Activated naive CD4-positive, alpha-beta T cell treated with anti-CD3 and anti-CD28 coated beads, Interleukin-2, amount 50 U/mL, for 24 hours (primary cell): Measurements from ENCODE around the gene MTREX.

Experiments used
- H3K27ac Mint-ChIP-seq: one replicate; pipeline ENCODE4 v1.8.0; 2021; ENCODE audit warnings: mild to moderate bottlenecking, mixed read lengths
- H3K27me3 Mint-ChIP-seq: one replicate; pipeline ENCODE4 v1.8.0; 2021; ENCODE audit warnings: mixed read lengths
- H3K36me3 Mint-ChIP-seq: one replicate; pipeline ENCODE4 v1.8.0; 2021; ENCODE audit warnings: mixed read lengths
- H3K4me1 Mint-ChIP-seq: one replicate; pipeline ENCODE4 v1.8.0; 2021; ENCODE audit warnings: mixed read lengths
- H3K4me3 Mint-ChIP-seq: one replicate; pipeline ENCODE4 v1.8.0; 2021; ENCODE audit warnings: mild to moderate bottlenecking, mixed read lengths
- H3K9me3 Mint-ChIP-seq: one replicate; pipeline ENCODE4 v1.8.0; 2021; ENCODE audit warnings: mixed read lengths

The MTREX gene

GRCh38 chr5:55307383-55308253 is at the start of gene MTREX, which contains the start of gene DHX29:
MTREX (plus strand) TSS chr5:55307989; CDS start chr5:55308014, 25 bp downstream.
DHX29 (minus strand) TSS chr5:55307694; CDS start chr5:55307573, 121 bp downstream.
- Mint-ChIP-seq H3K9me3 (no peaks in the 10 kb centered on the region), H3K4me3 (no peak within 1 kb of the TSS), H3K4me1 (peaks cover 39% of the 10 kb centered on the region), H3K27ac (no peak within 1 kb of the TSS), H3K36me3 (peaks cover 11% of the 10 kb centered on the region), H3K27me3 (no peaks in the 10 kb centered on the region)

DNA sequence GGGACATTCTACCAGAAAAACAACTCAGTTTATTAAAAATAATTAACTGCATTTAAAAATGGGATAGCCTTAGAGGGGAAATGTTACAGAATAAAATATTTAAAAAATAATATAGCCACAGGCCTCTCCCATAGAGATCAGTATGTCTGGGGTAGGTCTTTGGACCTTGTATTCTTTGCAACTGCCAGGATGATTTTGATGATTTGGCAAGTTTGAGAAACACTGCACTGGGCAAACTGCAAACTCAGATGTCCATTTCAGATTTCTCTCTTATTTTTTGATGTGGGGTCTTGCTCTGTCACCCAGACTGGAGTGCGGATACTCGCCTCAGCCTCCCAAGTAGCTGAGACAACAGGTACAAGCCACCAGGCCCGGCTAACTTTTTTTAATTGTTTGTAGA is 49.5 kb upstream of the MTREX start:
- H3K4me3 Mint-ChIP-seq = no peak overlapping the region

DNA sequence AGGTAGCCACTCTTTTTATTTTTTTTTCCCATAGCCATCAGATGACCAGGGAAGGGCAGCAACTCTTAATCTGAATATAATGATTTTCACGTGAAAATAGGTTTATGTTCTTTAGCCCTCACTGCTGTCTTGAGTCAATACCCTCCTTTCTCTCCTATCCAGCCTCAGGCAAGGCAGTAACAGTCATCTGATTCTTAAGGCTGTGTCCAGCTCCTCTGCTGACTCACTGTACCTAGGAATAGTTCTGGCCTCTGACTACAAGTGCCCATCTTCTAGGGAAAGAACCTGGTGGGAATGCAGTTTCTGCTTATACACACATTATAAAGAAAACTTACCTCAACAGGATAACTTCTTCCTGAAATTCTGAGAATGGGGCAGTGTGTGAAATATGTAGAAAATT is 31.0 kb upstream of the MTREX start:
- Mint-ChIP-seq H3K4me1 (no peaks in the 10 kb centered on the region), H3K27me3 (no peaks in the 10 kb centered on the region), H3K36me3 (peaks cover 26% of the 10 kb centered on the region), H3K4me3 (no peak overlapping the region), H3K9me3 (no peaks in the 10 kb centered on the region), H3K27ac (no peak overlapping the region)

More for the DNA sequence above, 49.5 kb upstream of the MTREX start:
- peaks cover 17% of the 10 kb centered on the region for H3K36me3 Mint-ChIP-seq
- H3K9me3 Mint-ChIP-seq = no peaks in the 10 kb centered on the region
- H3K27me3 Mint-ChIP-seq = no peaks in the 10 kb centered on the region
- no peaks in the 10 kb centered on the region for H3K4me1 Mint-ChIP-seq
- H3K27ac Mint-ChIP-seq = no peak overlapping the region

DNA sequence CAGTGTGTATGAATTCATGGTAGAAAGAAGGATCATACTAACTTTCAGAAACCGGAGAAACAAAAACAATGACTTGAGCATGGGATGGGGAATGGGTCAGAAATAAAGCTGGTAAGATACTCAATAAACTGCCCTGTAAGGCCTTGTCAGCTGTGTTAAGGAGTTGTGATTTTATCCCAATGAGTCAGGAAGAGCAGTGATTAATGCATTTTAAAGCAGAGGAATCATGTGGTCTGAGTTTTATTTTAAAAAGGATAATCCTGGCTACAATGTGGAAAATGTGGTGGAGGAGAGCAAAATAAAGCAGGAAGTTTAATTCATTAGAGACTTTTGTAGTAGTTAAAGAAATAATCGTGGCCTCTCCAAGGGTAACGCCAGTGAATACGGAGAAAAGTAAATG is 29.0 kb upstream of the MTREX start:
- no peaks in the 10 kb centered on the region for H3K4me1 Mint-ChIP-seq
- H3K9me3 Mint-ChIP-seq = no peaks in the 10 kb centered on the region
- no peak overlapping the region for H3K4me3 Mint-ChIP-seq
- no peak overlapping the region for H3K27ac Mint-ChIP-seq
- peaks cover 21% of the 10 kb centered on the region for H3K36me3 Mint-ChIP-seq
- H3K27me3 Mint-ChIP-seq = no peaks in the 10 kb centered on the region

DNA sequence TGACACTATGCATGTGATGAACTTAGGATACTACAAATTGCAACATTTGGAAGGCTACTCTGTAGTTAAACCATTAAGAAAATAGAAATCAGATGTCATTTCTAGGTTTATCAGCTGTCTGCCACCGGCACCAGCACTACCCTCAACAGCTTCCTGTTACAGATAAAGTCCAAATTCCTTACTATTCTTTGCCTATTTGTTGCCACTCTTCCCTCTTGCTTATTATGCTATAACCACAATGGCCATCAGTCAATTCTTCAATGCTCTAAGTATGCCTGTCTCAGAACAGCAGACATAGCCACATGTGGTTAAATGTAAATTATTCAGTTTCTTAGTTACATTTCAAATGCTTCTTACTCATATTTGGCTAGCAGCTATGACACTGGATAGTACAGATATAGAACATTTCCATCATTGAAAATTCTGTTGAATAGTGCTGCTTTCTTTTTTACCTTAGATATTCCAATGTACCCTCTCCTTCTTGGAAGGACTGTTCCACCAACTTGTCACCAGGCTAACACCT is 21.3 kb upstream of the MTREX start:
- H3K9me3 Mint-ChIP-seq = no peaks in the 10 kb centered on the region

DNA sequence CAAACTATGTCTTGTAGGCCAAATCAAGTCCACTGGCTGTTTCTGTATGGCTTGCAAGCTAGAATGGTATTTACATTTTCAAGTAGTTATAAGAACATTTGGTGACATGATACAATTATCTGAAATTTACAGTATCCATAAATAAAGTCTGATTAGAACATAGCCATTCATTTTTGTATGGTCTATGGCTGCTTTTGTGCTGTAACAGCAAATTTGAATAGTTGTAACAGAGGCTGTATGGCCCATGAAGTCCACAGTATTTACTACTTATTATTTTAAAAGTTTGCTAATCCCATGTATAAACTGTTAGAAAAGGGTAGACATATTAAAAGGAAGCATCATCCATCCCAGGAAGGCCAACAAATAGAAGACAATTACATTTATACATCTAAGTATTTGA is 18.0 kb upstream of the MTREX start:
- Mint-ChIP-seq H3K4me3 (no peak overlapping the region), H3K27me3 (no peaks in the 10 kb centered on the region), H3K9me3 (no peaks in the 10 kb centered on the region), H3K4me1 (no peaks in the 10 kb centered on the region), H3K36me3 (peaks cover 23% of the 10 kb centered on the region), H3K27ac (no peak overlapping the region)

More for the DNA sequence above, 21.3 kb upstream of the MTREX start:
- peaks cover 11% of the 10 kb centered on the region for H3K36me3 Mint-ChIP-seq
- H3K4me3 Mint-ChIP-seq = no peak overlapping the region
- no peaks in the 10 kb centered on the region for H3K27me3 Mint-ChIP-seq
- H3K4me1 Mint-ChIP-seq = no peaks in the 10 kb centered on the region
- no peak overlapping the region for H3K27ac Mint-ChIP-seq

DNA sequence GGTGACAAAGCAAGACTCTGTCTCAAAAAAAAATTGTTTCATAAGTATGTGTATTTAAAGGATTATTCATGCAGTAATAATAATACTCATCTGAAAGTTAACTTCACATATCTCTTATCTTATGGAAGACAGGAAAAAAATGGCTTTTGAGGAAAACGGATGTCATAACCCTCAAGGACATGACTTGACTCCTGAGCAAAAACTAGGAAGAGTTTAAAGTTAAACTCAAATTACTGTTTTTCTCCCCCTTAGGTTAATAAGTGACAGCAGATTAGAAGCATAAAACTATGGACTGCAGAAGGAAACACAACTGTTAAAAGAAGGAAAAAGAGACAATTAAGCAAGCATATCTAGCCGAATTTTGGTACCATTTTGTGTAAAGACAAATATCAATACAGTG is 16.8 kb upstream of the MTREX start:
- H3K27ac Mint-ChIP-seq = no peak overlapping the region
- no peaks in the 10 kb centered on the region for H3K27me3 Mint-ChIP-seq
- peaks cover 26% of the 10 kb centered on the region for H3K36me3 Mint-ChIP-seq
- no peaks in the 10 kb centered on the region for H3K9me3 Mint-ChIP-seq
- no peaks in the 10 kb centered on the region for H3K4me1 Mint-ChIP-seq
- no peak overlapping the region for H3K4me3 Mint-ChIP-seq

- H3K36me3 Mint-ChIP-seq = peaks cover 26% of the 10 kb centered on the region
- H3K27me3 Mint-ChIP-seq = no peaks in the 10 kb centered on the region
- no peak overlapping the region for H3K4me3 Mint-ChIP-seq
- H3K9me3 Mint-ChIP-seq = no peaks in the 10 kb centered on the region
- H3K4me1 Mint-ChIP-seq = peaks cover 3% of the 10 kb centered on the region
- H3K27ac Mint-ChIP-seq = no peak overlapping the region
Observed at GRCh38 chr5:55294935-55295334, 12.9 kb upstream of the MTREX start.

DNA sequence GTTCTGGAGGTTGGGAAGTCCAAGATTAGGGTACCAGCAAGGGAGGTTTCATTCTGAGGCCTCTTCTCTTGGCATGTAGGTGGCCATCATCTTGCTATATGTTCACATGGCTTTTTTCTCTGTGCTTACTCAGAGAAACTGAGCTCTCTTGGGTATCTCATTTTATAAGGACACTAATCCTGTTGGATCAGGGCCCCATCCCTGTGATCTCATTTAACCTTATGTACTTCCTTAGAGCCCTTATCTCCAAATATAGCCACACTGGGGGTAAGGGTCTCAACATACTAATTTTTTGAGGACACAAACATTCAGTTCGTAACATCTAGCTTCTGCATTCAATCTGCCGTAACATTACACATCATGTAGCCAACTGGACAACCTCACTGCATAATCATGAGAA is 6.9 kb upstream of the MTREX start:
- no peaks in the 10 kb centered on the region for H3K9me3 Mint-ChIP-seq
- peaks cover 24% of the 10 kb centered on the region for H3K4me1 Mint-ChIP-seq
- H3K4me3 Mint-ChIP-seq = no peak overlapping the region
- H3K27ac Mint-ChIP-seq = no peak overlapping the region
- H3K36me3 Mint-ChIP-seq = peaks cover 21% of the 10 kb centered on the region
- no peaks in the 10 kb centered on the region for H3K27me3 Mint-ChIP-seq

GRCh38 chr5:55303238-55303690 is 4.5 kb upstream of the MTREX start:
- H3K9me3 Mint-ChIP-seq = no peaks in the 10 kb centered on the region
- peaks cover 17% of the 10 kb centered on the region for H3K36me3 Mint-ChIP-seq
- peaks cover 21% of the 10 kb centered on the region for H3K4me1 Mint-ChIP-seq
- H3K27me3 Mint-ChIP-seq = no peaks in the 10 kb centered on the region
- peak overlapping the region; percentile 23 for H3K4me3 Mint-ChIP-seq
- peak overlapping the region; percentile 15 for H3K27ac Mint-ChIP-seq

DNA sequence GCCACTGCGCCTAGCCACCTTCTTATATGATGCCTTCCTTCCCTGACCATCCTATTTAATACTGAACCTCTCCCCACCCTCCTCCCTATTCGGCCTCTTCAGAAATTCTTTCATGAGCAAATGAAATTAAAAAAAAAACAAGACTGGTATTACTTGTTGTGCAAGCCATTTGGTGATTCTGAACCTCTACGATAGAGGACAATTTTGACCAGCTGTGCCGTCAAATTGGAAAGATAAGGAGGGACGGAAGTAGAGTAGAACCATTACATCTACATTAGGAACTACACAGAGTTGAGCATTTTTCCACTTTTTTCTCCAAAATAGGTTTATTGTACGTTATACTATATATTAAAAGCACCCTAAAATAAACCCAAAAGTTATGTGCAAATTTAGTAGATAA is 3.2 kb upstream of the MTREX start:
- H3K27me3 Mint-ChIP-seq = no peaks in the 10 kb centered on the region
- peaks cover 21% of the 10 kb centered on the region for H3K4me1 Mint-ChIP-seq
- H3K9me3 Mint-ChIP-seq = no peaks in the 10 kb centered on the region
- H3K4me3 Mint-ChIP-seq = no peak overlapping the region
- peaks cover 15% of the 10 kb centered on the region for H3K36me3 Mint-ChIP-seq
- H3K27ac Mint-ChIP-seq = no peak overlapping the region

DNA sequence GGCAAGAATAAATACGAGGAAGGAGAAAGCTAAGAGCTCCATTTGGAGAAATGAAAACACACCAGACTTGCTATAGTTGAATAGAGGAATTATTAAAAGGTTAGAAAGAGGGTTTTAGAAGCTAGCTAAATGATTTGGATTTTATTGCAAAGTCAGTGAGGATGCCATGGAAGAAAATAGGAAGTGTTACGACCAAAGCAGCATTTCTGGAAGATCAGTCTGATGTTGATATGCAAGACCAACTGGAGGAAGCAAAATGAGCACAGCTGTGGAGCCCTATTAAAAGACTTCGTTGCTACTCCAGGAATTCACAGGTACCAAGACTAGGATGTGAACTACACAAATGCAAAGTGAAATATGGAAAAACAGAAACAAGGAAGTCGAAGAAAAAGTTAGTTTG is 2.4 kb upstream of the MTREX start:
- H3K27ac Mint-ChIP-seq = no peak overlapping the region

DNA sequence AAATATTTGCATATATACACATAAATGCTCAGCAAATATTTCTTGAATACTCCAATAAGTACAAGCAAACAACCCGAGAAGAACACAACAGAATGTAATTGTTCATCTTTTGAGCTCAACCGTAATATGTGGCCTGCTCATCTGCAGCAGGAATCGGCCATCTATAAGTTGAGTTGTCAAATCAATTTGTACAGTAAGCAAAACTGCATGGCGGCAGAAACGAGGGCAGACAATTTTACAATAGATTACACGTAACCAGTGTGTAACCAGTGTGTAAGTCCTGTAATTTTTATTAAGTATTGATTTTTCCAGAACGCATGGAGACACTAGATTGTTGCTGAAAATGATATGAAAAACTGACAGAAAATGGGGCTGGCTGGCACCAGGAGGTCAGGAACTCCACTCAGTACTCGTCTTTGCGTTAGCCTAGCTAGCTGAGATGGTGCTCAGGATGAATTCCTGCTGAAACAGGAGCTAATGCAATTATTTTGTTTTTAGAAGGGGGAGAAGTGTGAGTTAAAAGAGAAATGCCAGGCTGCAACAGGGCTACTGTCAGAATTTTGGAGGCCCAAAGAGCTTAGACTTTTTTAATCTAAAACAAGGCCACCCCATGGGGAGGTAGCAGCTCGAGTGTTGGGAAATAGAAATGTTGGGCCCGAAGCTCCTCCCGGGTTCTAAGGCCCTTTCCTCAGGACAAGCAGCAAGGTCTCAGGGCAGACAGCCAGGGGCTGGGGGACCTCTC is 977 bp upstream of the MTREX start:
- peaks cover 37% of the 10 kb centered on the region for H3K4me1 Mint-ChIP-seq

More for the DNA sequence above, 2.4 kb upstream of the MTREX start:
- H3K9me3 Mint-ChIP-seq = no peaks in the 10 kb centered on the region
- peaks cover 15% of the 10 kb centered on the region for H3K36me3 Mint-ChIP-seq
- no peaks in the 10 kb centered on the region for H3K27me3 Mint-ChIP-seq
- H3K4me3 Mint-ChIP-seq = no peak overlapping the region
- H3K4me1 Mint-ChIP-seq = peaks cover 23% of the 10 kb centered on the region

GRCh38 chr5:55308254-55308836 is 556 bp downstream of the MTREX start:
- Mint-ChIP-seq H3K4me3 (no peak overlapping the region), H3K27ac (no peak overlapping the region), H3K4me1 (peaks cover 33% of the 10 kb centered on the region), H3K27me3 (no peaks in the 10 kb centered on the region), H3K9me3 (no peaks in the 10 kb centered on the region), H3K36me3 (peaks cover 8% of the 10 kb centered on the region)

More for the DNA sequence above, 977 bp upstream of the MTREX start:
- Mint-ChIP-seq H3K27me3 (no peaks in the 10 kb centered on the region), H3K27ac (no peak overlapping the region), H3K9me3 (no peaks in the 10 kb centered on the region), H3K36me3 (peaks cover 12% of the 10 kb centered on the region), H3K4me3 (no peak overlapping the region)

DNA sequence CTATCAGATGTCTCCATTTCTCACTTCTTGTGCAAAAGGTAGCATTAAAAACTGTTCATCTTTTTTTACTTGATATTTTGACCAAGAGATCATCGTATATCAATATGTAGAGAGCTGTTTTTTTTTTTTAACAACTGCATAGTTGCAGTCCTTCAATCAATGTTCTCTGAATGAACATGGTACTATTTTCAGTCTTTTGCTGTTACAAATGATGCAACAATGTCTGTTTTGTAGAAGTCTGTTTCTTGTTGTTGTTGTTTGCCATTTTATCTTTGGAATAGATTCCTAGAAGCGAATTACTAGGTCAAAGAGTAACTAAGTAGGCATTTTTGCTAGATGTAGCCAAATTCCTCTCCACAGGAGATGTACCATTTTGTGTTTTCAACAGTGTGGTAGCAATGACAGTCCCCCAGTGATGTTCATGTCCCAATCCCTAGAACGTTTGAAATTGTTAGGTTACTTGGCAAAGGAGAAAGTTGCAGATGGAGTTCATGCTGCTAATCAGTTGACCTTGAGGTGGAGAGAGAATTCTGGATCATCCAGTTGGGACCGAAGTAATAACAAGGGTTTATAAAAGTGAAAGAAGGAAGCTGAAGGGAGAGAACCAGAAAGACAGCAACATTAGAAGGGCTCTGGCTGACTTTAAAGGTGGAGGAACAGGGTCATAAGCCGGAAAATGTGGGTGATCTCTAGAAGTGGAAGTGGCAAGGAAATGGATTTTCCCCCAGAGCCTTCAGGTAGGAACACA is 6.3 kb downstream of the MTREX start:
- Mint-ChIP-seq H3K9me3 (no peaks in the 10 kb centered on the region), H3K4me1 (peaks cover 73% of the 10 kb centered on the region), H3K27me3 (no peaks in the 10 kb centered on the region), H3K36me3 (peaks cover 14% of the 10 kb centered on the region), H3K27ac (peak overlapping the region; percentile 38), H3K4me3 (peak overlapping the region; percentile 2)
